Lower leg skin (tissue), 4 donors: ENCODE results near the gene IFT88. TPM values are rescaled to one million over a fixed set of nuclear protein-coding genes. Genes with fewer than 3 reads are reported as not detected.

Experiments used
- DNase-seq, 2 donors: peaks; one replicate each; pipeline ENCODE4 v3.0.0-alpha.2; 2019; ENCODE audit warnings: low spot score in 2 of 2
- H3K4me3 ChIP-seq: fragments of 200-600 bp; sonication (generic); 2 replicates; pipeline ENCODE4 v1.5.1; 2017; ENCODE audit warnings: mild to moderate bottlenecking, low read depth; ENCODE audit not compliant: poor library complexity, severe bottlenecking
- POLR2A ChIP-seq, 2 donors: fragments of 450-650 bp; IDR thresholded peaks; one replicate each; pipeline ENCODE4 v1.6.1; 2016 to 2017; ENCODE audit warnings: antibody characterized with exemption in 2 of 2, mild to moderate bottlenecking in 1 of 2, moderate library complexity in 1 of 2
- WGBS, 2 donors: methylation state at CpG; one replicate each; pipeline ENCODE4 v1.1.5; 2018; 5-methylcytosine and 5-hydroxymethylcytosine counted together
- intact Hi-C: fragments of 100-400 bp; cut with DNase I; formaldehyde crosslinking; loops from one replicate; pipeline ENCODE4 v1.15.0; 2023; ENCODE audit warnings: low total_unique reads
- total RNA-seq, 4 donors: library from RNA; depleted of rRNA; stranded (reverse); fragments of >200 nt; gene quantifications; one replicate each; pipeline ENCODE4 v1.1.0, GENCODE V29; 2016
- TF ChIP-seq, protein P1 (sequence below), 3 donors: fragments of 450-650 bp; IDR thresholded peaks; one replicate each; pipeline ENCODE4 v1.5.1; 2016; ENCODE audit warnings: antibody characterized with exemption in 3 of 3, mild to moderate bottlenecking in 3 of 3, moderate library complexity in 2 of 3

IFT88 gene, protein sequence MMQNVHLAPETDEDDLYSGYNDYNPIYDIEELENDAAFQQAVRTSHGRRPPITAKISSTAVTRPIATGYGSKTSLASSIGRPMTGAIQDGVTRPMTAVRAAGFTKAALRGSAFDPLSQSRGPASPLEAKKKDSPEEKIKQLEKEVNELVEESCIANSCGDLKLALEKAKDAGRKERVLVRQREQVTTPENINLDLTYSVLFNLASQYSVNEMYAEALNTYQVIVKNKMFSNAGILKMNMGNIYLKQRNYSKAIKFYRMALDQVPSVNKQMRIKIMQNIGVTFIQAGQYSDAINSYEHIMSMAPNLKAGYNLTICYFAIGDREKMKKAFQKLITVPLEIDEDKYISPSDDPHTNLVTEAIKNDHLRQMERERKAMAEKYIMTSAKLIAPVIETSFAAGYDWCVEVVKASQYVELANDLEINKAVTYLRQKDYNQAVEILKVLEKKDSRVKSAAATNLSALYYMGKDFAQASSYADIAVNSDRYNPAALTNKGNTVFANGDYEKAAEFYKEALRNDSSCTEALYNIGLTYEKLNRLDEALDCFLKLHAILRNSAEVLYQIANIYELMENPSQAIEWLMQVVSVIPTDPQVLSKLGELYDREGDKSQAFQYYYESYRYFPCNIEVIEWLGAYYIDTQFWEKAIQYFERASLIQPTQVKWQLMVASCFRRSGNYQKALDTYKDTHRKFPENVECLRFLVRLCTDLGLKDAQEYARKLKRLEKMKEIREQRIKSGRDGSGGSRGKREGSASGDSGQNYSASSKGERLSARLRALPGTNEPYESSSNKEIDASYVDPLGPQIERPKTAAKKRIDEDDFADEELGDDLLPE
- total RNA-seq: 1 to 10 TPM; 3.5 to 8.0 (median 6.9) TPM

DNA sequence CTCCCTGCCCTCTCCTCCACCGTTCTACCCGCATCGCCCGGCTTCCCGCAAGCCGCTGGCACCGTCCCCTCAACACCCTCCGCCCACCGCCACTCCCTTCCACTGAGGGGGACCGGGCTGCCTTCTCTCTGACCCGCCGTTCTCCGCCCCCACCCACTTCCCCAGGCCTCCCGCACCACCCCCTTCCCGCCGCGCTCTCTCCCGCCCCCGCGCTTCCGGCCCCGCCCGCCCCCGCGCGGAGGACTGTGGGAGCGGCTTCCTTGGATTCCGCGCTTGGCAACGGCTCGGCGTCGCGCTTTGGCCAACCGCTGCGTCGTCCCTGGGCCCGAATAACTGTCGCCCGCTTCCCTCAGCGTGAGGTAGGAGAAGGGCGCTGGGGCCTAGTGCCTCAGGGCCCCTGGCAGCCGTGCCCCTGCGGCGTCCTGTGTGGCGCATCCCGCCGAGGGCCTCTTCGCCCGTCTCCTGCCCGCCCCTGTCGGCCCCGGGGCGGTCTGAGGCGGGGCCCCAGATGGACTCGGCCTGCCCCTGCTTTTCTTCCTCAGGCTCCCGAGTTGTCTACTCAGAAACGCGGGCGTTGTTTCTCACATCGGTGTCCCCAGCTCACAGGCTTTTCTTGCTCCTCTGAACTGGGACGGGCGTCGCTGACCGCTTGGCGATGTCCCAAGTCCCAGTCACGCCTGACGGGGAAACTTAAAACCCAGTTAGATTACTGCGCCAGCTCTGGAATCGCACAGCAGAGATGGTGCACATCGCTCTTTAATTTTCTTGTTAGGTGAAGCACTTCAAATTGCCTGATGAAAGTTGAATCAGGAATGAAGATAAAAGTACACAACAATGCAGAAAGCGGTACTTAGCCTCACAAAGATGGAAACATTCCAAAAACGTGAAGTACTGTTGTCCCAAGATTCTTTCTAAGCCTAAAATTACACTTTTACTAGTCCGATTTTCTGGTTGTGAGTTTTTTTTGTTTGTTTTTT, at the start of gene IFT88:
Gene IFT88, plus strand, starts transcription at position 260 of the 977 bp plus-strand sequence. CDS start 7,229 bp downstream, outside the sequence.
- intact Hi-C loops: no loop called here

DNA sequence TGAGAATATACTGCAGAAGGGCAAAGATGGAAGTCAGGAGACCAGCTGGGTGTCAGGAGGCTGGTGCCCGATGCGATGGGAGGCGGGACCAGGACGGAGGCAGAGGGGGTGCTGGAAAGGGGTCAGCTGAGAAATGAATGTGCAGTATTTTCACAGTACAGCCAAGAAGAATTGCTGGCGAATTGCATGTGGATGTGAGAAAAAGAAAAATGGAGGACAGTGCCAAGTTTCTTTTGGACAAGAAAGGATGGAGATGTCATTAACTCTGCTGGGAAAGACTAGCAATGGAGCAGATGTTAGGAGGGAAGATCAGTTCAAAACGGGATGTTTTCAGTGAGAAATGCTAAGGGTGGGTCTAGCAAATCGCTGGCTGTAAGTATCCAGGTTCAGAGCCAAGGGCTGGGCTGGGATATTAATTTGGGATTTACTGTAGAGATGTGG, 48.3 kb upstream of the IFT88 start:
- intact Hi-C loops: no loop called here
- H3K4me3 ChIP-seq: no peak overlapping the region
- DNase-seq: no peak
- 49 to 58% methylated on average over 7 of the region's 7 CpGs for WGBS, 2 donors
- no peak for TF ChIP-seq POLR2A (IDR thresholded peaks at IDR 0.05)
- TF ChIP-seq, protein P1, sequence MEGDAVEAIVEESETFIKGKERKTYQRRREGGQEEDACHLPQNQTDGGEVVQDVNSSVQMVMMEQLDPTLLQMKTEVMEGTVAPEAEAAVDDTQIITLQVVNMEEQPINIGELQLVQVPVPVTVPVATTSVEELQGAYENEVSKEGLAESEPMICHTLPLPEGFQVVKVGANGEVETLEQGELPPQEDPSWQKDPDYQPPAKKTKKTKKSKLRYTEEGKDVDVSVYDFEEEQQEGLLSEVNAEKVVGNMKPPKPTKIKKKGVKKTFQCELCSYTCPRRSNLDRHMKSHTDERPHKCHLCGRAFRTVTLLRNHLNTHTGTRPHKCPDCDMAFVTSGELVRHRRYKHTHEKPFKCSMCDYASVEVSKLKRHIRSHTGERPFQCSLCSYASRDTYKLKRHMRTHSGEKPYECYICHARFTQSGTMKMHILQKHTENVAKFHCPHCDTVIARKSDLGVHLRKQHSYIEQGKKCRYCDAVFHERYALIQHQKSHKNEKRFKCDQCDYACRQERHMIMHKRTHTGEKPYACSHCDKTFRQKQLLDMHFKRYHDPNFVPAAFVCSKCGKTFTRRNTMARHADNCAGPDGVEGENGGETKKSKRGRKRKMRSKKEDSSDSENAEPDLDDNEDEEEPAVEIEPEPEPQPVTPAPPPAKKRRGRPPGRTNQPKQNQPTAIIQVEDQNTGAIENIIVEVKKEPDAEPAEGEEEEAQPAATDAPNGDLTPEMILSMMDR (IDR thresholded peaks at IDR 0.05): no peak

More for the DNA sequence above, at the start of gene IFT88:
- peak within 1 kb of the TSS; percentile 50 for H3K4me3 ChIP-seq
- 1% methylated on average over 51 to 68 of the region's 74 CpGs for WGBS, 2 donors
- peak; percentile 80 to 97 for DNase-seq
- TF ChIP-seq, protein P1 (IDR thresholded peaks at IDR 0.05): no peak
- no peak for TF ChIP-seq POLR2A (IDR thresholded peaks at IDR 0.05)

DNA sequence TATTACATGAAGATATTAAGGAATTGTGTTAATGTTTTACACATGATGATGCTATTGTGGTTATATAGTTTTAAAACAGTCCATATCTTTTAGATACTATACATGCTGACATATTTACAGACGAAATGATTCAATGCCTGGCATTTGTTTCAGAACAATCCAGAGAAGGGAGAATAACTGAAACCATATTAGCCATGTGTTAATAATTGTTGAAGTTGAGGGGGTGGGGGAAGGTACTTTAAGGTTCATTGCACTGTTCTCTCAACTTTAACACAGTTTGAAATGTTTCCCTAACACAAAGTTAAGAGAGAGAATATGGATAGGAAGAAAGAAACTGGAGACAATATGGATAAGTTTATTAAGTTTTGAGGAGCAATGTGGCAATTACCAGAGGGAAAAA, 47.1 kb upstream of the IFT88 start:
- TF ChIP-seq POLR2A (IDR thresholded peaks at IDR 0.05): no peak
- TF ChIP-seq, protein P1 (IDR thresholded peaks at IDR 0.05): no peak
- no peak for DNase-seq
- H3K4me3 ChIP-seq: no peak overlapping the region
- intact Hi-C loops: no loop called here
- WGBS, 2 donors: 69 to 75% methylated on average over 1 of the region's 1 CpG

DNA sequence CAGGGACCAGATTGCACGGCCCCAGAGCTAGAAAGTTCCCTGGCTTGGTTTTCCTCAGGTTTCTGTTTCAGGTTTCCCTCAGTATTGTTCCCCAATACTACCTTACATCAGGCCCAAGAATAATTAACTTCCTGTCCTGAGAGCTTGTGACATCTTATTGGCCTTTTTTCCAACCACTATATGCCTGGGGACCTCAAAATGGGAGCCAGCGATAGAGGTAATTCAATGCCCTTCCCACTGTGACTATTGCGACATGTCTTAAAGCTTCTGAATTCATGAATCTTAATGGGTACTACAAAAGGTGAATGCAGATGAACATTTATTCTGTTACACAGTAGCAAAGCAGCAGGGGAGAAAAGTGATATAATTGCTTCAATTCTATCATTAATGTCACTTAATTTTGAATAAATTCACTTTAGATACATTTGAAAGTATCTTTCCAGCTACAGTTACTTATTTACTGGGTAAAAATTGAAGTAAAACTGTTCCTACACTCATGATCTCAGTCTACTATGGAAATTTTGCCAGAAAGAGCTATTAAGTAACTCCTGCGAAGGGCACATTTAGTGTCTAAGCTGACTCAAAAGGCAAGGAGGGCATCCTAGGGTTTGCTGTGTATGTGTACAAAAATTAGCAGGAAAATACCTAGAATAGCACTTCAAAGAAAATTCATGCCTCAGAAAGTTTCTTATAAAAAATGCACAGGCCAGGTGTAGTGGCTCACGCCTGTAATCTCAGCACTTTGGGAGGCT, 45.4 kb upstream of the IFT88 start:
- TF ChIP-seq, protein P1 (IDR thresholded peaks at IDR 0.05): no peak
- TF ChIP-seq POLR2A (IDR thresholded peaks at IDR 0.05): no peak
- 81 to 84% methylated on average over 5 of the region's 5 CpGs for WGBS, 2 donors
- no peak overlapping the region for H3K4me3 ChIP-seq
- DNase-seq: no peak
- intact Hi-C loops: no loop called here
